ENCODE measurements around the gene SULF2.

The SULF2 gene

GRCh38 chr20:47627540-47627939 is 157.7 kb downstream of the SULF2 start:
- no peak overlapping the region for H3K4me3 ChIP-seq (ENCODE audit: low read depth, low read length)
- TF ChIP-seq CTCF (IDR thresholded peaks at IDR 0.05; ENCODE audit: borderline replicate concordance, insufficient read depth, low read depth, low read length), result no peak

- no peak overlapping the region for H3K4me3 ChIP-seq (ENCODE audit: low read depth, low read length)
- TF ChIP-seq CTCF (IDR thresholded peaks at IDR 0.05; ENCODE audit: borderline replicate concordance, insufficient read depth, low read depth, low read length), result no peak
Observed at GRCh38 chr20:47623206-47623605, 162.1 kb downstream of the SULF2 start.

- TF ChIP-seq CTCF (IDR thresholded peaks at IDR 0.05; ENCODE audit: borderline replicate concordance, insufficient read depth, low read depth, low read length), result no peak
- H3K4me3 ChIP-seq (ENCODE audit: low read depth, low read length), result no peak overlapping the region
Observed at GRCh38 chr20:47622118-47622665, 163.1 kb downstream of the SULF2 start.

- H3K4me3 ChIP-seq (ENCODE audit: low read depth, low read length), result no peak overlapping the region
- TF ChIP-seq CTCF (IDR thresholded peaks at IDR 0.05; ENCODE audit: borderline replicate concordance, insufficient read depth, low read depth, low read length), result peak; percentile 34; the same call in 1 of the 2 replicates
Observed at GRCh38 chr20:47620808-47621805, 164.2 kb downstream of the SULF2 start.

- H3K4me3 ChIP-seq (ENCODE audit: low read depth, low read length), result no peak overlapping the region
- no peak for TF ChIP-seq CTCF (IDR thresholded peaks at IDR 0.05; ENCODE audit: borderline replicate concordance, insufficient read depth, low read depth, low read length)
Observed at GRCh38 chr20:47618479-47618878, 166.8 kb downstream of the SULF2 start.

- TF ChIP-seq CTCF (IDR thresholded peaks at IDR 0.05; ENCODE audit: borderline replicate concordance, insufficient read depth, low read depth, low read length), result no peak
- H3K4me3 ChIP-seq (ENCODE audit: low read depth, low read length), result no peak overlapping the region
Observed at GRCh38 chr20:47614703-47615309, 170.5 kb downstream of the SULF2 start.

Measured in GM12875 (cell line).